ENCODE measurements around the gene C7orf57.
"Not testable (repeated sequence)": the region's sequence is repeated elsewhere in the genome, so short reads cannot be mapped to it uniquely, and the experiment has no call there.

C7orf57 gene

DNA sequence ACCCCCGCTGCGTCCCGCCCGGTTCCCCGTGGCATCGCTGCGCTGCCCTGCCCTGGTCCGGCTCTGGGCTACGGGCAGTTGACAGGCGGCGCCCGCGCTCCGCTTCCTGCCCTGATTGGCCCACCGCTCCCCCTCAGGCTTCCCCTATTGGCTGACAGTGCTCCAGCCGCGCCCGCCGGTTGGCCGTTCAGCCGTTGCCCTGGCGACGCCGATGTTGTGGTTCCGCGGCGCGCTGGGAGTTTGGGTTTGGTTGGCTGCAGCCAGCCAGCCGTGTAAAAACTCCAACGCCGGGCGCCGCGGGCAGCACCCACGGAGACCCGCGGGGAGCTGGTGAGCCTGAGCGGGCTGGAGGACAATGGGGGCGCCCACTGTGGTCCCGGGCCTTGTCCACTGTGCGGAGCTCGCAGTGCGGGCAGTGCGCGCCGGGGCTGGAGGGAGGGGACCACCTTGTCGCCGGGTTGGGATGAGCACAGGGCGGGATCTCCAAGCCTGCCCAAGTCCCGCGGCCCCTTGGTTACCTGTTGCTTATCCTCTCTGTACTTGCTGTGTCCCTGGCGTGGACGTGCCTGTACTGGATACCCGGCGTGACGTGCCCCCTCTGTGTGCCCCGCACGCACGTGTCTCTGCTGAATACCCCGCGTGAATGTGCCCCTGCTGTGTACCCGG lies at the start of gene C7orf57:
Gene C7orf57, plus strand, starts transcription at position 243 of the 666 bp plus-strand sequence. CDS start 766 bp downstream, outside the sequence.
- peak; percentile 32 for DNase-seq

DNA sequence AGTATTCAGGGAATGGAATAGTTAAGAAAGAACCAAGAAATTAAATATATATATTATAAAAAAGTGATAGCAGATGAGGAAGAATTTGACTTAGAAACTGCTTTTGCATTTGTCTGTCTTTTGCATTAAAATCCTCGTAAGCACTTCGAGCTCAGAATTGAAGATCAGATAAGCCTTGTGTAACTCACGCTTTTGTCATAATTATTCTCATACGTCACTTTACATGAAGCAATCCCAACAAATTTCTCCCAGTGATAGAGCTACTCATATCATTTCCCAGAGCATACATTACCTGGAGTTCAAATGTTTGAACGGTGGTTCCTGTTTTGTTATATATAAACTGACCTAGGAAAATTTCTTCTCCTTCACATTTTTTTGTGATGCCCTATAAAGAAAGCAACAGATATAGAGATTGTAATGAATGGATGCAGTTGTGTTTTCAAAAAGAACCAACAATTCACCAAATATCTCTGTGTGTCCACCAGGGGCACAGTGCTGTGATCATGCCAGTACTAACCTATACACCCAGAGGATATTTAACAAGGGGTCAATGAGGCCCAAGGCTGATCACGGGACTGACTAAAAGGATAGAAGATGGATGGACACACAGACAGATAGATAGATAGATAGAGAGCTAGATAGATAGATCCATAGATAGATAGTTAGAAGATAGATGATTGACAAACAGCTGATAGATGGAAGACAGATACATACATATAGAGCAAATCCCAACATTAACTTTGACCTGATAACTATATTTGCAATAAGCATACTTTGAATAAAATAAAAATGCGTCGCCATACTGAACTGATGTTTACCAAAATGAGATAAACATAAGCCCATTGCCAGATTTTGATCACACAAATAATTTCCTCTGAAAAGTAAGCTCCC lies 46.6 kb upstream of the C7orf57 start:
- no peak for DNase-seq

DNA sequence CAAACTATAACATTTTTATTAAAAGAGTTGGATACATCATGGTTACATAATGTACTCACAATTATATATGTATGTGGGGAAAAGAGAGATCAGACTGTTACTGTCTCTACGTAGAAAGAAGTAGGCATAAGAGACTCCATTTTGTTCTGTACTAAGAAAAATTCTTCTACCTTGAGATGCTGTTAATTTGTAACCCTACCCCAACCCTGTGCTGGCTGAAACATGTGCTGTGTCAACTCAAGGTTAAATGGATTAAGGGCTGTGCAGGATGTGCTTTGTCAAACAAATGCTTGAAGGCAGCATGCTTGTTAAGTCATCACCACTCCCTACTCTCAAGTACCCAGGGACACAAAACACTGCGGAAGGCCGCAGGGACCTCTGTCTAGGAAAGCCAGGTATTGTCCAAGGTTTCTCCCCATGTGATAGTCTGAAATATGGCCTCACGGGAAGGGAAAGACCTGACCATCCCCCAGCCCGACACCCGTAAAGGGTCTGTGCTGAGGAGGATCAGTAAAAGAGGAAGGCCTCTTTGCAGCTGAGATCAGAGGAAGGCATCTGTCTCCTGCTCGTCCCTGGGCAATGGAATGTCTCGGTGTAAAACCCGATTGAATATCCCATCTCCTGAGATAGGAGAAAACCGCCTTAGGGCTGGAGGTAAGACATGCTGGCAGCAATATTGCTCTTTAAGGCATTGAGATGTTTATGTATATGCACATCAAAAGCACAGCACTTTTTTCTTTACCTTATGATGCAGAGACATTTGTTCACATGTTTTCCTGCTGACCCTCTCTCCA lies 45.5 kb upstream of the C7orf57 start:
- DNase-seq: not testable (repeated sequence)

DNA sequence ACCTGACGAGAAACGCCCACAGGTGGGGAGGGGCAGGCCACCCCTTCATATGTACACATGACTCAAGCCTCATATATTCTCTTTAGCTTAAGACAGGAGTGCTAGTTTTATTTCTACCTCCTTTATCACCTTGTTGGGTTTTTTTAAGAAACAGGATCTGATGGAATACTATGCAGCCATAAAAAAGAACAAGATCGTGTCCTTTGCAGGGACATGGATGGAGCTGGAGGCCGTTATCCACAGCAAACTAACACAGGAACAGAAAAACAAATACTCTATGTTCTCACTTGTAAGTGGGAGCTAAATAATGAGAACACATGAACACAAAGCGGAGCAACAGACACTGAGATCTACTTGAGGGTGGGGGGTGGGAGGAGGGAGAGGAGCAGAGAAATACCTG lies 44.8 kb upstream of the C7orf57 start:
- DNase-seq: no peak

DNA sequence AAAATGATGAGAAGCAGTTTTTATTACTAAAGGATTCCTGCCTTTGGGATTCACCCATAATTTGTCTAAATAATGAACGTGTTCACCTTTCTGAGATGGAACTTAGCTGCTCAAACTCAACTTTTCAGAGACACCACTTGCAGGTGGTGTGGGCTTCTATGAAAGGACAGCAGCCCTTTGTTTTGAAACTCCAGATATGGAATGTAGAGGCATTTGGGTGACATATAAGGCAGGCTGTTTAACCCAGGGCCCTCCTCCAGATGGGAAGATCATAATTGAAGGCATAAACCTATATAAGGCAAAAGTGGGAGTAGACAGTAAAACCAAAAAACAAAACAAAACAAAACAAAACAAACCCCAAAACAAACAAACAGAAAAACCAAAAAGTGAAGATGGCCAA lies 44.1 kb upstream of the C7orf57 start:
- no peak for DNase-seq

DNA sequence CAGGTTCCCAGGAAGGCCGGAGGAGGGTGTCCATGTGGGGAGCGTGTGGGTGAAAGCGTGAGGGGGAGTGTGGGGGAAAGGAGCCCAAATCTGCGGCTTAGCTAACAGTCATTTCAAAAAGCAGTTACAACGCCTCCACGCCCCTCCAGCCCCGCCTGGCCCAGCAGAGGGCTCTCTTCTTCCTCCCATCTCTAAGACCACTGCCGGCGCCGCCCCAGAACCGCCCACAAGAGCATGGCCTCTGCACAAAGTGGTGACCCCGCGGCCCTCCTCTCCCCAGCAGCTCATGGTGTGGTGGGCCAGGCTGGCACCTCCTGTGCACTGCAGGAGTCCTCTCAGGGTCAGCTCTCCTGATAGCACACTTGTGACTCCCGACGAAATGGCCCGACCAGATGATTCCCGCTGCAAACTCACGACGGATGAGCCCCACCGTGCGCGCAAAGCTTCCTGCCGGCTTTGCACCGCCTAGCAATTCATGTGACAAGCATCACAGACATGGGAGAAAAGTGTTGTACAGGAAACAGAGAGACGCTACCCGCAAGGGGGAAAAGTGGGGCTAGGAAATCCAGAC lies 43.5 kb upstream of the C7orf57 start:
- DNase-seq: peak; percentile 13

DNA sequence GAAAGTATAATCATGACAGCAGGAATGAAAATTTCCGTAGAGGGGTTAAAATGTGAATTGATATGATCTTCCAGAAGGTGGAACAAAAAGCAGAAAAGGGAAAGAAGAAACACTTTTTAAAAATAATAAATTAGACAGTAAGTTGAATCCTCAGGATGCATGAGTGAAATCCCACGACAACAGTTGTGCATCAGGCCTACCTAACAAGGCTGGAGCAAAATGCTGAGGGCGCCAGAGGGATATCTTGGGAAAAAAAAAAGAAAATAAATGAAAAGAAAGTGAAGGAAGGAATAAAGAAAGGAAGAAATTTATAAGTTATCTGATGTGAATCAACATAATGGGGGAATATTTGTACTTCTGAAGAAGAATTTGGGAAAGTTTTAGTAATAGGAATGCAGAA lies 42.9 kb upstream of the C7orf57 start:
- no peak for DNase-seq

DNA sequence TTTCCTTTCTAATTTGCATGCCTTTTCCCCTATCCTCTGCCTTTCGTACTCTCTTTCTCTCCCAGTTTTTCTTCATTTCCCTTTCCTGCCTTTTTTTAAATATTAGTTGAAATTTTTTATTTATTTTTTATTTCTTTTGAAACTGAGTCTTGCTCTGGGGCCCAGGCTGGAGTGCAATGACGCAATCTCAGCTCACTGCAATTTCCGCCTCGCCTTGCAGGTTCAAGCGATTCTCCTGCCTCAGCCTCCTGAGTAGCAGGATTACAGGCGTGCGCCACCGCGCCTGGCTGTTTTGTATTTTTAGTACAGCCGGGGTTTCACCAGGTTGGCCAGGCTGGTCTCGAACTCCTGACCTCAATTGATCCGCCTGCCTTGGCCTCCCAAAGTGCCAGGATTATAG lies 35.9 kb upstream of the C7orf57 start:
- DNase-seq: no peak

DNA sequence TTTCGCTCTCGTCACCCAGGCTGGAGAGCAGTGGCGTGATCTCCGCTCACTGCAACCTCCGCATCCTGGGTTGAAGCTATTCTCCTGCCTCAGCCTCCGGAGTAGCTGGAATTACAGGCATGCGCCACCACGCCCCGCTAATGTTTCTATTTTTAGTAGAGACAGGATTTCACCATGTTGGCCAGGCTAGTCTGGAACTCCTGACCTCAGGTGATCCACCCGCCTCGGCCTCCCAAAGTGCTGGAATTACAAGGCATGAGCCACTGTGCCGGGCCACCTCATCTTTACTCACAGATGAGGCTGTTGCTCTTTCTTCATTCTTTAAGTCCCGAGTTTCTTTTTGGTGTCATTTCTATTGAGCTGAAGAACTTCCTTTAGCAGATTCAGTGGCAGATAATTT lies 35.2 kb upstream of the C7orf57 start:
- DNase-seq: not testable (repeated sequence)

DNA sequence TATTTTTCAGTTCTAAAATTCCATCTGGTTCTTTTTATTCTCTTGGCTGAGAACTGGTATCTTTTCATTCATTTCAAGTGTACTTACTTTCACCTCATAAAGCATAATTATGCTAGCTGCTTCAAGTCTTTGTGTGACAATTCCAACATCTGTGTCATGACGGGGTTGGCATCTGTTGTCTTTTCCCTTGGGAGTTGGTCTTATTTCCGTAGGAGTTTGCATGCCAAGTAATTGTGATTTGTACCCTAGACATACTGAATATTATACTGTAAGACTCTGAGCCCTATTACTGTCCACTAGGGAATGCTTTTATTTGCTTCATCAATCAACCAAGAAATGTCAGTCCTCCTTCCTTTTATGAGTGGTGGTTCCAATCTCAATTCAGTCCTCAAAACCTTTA lies 31.3 kb upstream of the C7orf57 start:
- DNase-seq: no peak

DNA sequence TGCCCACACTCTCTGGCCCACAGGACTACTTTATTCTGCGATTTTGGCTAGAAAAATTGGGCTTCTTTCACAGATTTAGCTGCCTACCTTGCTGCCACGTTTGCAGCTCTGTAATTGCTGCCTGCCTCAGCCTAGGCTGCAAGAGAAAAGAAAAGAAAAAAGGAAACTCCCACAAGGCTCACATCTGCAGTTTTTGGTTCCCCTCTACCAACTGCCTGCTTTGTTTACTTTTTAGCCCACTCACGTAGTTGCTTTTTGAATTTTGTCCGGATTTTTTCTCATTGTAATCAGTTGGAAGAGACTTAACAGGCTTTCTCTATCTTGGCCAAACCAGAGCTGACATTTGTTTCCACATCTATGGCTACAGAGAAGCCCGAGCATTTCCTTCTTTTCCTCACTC lies 30.7 kb upstream of the C7orf57 start:
- DNase-seq: no peak

DNA sequence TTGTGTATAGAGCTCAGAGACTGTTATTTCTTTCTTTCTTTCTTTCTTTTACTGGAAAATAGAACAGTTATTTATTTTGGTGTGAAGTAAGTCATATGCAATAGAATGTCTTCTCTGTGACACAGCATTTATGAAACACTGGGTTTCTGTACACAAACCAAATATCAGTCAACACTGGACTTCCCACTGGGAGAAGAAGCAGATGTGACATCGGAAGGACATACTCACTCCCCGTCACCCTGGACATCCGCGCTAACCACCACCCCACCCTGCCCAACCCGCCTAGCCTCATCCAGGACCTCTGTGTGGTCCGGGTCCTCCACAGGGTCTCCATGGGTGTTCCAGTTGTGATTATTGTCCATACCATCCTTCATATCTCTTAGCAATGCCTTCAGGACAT lies 28.5 kb upstream of the C7orf57 start:
- no peak for DNase-seq

DNA sequence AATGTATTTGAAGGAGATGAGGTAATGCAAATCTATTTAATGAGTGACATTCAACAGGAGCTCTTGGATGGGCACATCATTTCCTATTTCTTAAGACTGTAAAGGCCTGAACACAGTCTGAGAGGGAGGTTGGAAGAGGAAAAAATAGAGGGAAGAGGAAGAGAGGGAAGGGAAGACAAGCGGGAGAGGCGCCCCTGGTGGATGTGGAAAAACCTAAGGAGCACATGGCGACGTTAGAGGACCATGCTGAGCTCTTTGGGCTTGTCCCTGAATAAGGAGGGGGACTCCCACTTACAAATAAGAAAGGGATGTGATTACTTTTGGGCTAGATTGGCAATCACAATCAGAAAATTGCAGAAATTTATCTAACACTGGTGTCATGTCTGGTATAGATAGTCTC lies 26.1 kb upstream of the C7orf57 start:
- no peak for DNase-seq

DNA sequence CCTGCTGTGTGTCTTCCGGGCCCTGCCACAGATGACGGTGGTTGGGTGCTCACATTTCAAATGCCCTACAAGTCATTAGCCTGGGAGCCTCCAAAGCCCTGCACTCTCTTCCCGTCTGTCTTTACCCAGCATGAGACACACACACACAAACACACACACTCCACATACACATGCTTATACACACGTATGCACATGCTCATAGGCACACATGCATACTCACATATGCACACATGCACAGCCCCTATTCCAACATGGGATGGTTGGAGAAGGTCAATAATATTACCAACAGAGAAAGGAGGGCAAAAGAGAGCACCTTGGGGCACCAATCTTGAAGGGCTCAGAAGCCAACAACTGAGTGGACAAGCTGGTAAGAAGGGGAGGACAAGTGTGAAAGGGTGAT lies 25.4 kb upstream of the C7orf57 start:
- no peak for DNase-seq

DNA sequence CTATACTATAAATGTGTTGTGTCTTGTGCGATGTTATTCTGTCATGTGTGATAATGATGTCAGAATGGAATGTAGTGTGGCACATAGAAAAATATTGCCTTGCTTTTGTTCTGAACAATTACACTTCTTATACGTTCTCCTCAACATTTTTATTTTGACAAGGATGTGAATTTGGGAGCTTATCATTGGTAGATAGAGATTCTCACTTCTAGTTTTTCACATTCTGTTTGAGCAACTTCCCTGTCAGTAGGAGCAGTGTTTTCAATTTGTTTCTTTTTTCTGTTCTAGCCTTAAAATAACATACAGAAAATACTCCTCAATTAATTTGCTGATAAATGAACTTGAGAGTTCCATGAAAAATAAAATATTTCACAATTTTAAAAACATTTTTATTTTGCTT lies 24.0 kb upstream of the C7orf57 start:
- no peak for DNase-seq

DNA sequence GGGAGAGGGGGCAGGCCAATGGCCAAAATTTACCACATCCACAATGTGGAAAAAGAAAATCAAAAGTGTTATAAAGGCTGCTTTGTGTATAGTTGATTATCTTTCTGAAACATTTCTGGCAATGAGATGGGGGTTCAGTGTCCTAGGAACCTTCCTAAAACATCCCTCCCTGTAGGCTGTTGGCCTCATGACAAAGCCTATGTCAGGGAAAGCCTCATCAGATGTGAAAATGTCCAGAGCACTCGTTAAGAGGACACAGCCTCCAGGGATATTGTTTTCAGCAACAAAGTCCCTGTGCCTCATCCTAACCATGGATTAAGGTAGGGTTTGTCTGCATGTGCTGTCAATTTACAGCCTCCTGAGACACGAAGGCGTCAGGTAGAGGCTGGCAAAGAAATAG lies 23.4 kb upstream of the C7orf57 start:
- DNase-seq: no peak

DNA sequence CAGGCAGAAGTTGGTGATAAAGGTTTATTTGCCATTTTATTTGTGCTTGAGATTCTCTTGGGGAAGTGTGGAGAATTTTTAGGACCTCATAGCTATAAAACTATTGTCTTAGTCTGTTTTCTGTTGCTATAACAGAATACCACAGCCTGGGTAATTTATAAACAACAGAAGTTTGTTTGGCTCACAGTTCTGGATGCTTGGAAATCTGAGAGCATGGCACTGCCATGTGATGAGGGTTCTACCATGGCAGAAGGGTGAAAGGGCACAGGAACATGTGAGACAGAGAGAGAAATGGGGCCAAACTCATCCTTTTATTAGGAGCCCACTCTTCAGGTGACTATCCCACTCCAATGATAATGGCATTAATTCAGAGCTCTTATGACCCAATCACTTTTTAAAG lies 18.7 kb upstream of the C7orf57 start:
- DNase-seq: no peak

DNA sequence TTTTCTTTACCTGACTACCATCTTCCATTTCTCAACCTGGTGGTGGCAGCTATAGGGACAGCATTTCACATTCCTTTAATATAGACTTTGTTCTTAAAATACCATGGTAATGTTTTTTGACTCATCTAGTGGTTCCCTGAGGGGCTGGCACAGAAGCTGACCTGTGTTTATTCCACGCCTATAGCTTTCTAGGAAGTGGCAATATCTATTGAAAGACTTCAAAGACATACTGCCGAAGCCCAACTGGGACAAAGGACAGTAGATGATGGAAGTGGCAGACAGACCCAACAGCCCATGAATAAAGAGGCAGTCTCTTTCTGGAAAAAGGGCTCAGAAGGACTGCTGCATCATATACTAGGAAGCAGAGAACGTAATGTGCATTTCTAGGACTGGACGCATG lies 17.7 kb upstream of the C7orf57 start:
- no peak for DNase-seq

DNA sequence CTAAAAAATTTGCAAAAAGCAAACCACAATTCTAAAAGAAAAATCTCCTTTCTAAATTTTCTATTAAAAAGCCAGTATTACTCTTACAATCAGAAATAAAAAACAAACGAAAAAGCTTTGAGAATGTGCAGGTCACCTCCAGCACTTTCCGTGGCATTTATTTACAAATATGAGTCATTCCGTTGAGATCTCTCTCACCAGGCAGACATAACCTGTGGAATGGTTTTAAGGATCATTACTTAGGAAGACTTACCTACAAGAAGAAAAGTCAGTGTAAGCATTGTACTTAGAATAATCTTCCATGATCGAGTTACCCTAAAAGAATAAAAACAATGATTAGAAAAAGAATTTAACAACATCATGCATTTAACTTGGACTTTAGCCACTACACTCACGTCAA lies 9.7 kb upstream of the C7orf57 start:
- DNase-seq: no peak

DNA sequence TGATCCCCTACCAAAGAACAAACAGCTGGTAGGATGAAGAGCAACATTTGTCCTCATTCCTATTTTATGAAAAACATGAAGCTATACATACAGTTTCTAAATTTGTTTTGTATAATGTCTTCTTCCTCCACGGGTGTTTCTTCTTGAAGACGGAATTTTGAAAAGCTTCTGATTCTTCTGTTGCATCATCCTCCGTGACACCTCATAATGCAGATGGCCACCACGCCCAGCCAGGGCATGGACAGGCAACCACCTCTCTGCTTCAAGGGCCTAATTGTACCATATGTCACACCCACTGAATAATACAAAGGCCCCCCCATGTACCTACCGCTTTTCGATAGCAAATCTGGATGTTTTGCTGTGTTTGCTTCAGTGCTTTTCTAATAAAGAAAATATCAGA lies 6.4 kb upstream of the C7orf57 start, which contains the start of gene SUN3:
Gene SUN3, minus strand, starts transcription at position 170 of the 400 bp plus-strand sequence. Its CDS starts 169 bp downstream, at position 1.
- no peak for DNase-seq

DNA sequence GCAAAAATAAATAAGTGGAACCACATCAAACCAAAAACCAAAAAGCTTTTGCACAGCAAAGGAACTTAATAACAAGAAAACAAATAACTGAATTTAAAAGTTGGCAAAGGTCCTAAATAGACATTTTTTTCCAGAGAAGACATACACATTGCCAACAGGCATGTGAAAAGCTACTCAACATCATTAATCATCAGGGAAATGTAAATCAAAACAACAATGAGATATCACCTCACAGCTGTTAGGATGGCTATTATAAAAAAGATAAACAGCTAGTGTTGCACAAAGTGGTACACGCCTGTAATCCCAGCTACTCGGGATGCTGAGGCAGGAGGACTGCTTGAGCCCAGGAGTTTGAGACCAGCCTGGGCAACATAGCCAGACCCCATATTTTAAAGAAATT lies 4.2 kb upstream of the C7orf57 start:
- DNase-seq: no peak

DNA sequence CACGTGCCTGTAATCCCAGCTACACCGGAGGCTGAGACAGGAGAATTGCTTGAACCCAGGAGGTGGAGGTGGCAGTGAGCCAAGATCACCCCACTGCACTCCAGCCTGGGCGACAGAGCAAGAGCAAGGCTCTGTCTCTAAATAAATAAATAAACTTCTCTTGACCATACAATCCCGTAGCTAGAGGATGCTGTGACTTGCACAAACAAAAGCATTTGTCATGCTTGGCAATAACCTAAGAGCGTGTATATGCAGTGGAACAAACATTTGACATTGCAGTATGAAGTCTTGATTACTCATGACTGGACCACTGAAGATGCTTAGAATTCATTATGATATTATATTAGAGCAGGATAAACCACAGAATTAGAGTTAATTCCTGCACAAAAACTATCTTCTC lies 1.4 kb upstream of the C7orf57 start:
- no peak for DNase-seq

DNA sequence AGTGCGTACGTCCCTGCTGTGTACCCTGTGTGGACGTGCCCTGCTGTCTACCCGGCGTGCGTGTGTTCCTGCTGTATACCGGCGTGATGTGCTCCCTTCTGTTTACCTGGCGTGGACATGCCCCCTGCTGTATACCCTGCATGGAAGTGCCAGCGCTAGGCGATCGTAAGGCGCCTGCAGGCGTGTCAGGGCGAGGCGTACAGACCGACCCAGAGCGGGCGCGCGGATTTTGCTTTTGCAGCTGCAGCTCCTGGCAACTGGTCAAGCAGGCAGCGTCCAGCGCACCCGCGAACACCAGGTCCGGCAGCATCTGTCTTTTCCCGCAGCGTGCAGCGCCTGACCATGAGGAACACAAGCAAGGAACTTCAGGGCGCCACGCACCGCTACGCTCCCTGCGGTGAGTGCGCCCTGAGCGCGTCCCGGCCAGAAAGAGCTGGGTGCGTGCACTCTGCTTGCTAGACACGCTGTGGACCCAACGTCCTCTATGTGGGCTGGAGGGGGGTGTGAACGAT lies 680 bp downstream of the C7orf57 start:
- no peak for DNase-seq
